HG03135 (cell line): ENCODE data around the gene SZT2.
"Not testable (repeated sequence)": the region's sequence is repeated elsewhere in the genome, so short reads cannot be mapped to it uniquely, and the experiment has no call there.

Experiments used
- ATAC-seq: cut with Tn5 transposase; IDR thresholded peaks from one replicate; pipeline ENCODE4 v1.9.1; 2021; ENCODE audit warnings: mild to moderate bottlenecking, moderate library complexity; ENCODE audit not compliant: unreplicated experiment

The SZT2 gene

GRCh38 chr1:43481491-43481890 is 91.8 kb downstream of the SZT2 start:
- no peak for ATAC-seq

GRCh38 chr1:43482215-43482614 is 92.5 kb downstream of the SZT2 start:
- ATAC-seq = no peak

- ATAC-seq = no peak
These were observed 94.7 kb downstream of the SZT2 start for GRCh38 chr1:43484367-43484766.

- no peak for ATAC-seq
These were observed 98.5 kb downstream of the SZT2 start for GRCh38 chr1:43488165-43488564.

- ATAC-seq = no peak
These were observed 101.4 kb downstream of the SZT2 start for GRCh38 chr1:43491061-43491460.

GRCh38 chr1:43492826-43493225 is 103.1 kb downstream of the SZT2 start:
- no peak for ATAC-seq

DNA sequence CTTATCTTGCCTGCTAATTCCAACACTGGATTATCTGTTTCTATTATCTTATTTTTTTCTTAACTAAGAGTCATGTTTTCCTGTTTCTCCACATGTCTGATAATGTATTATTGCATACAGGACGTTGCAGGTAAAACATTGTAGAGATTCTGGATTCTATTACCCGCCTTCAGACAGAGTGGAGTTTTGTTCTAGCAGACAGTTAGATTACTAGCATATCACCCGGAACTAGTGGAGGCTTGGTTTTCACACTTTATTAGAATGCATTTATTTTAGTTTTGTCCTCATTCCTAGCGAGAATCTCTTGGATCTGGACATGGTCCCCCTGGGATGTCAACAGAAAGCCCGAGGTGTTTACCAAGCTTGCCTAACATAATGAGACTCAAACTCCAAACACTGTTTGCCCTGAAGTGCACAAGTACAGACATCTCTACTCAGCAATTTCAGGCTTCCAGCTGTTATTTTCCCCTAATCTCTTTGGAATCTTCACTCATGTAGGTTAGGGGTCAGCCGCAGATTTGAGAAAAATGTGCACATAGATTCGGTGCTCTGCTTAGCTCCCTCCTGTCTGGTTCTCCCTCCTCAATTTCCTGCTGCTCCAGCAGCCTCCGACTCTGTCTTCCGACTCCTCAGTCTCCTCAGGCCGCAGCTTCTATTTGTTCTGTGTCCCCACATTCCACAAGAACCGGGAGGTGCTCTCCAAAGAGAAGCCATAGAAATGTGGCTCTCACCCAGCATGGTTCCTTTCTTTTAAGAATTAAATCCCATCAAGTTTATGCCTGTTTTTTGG is 104.2 kb downstream of the SZT2 start:
- no peak for ATAC-seq

- ATAC-seq = no peak
These were observed 105.5 kb downstream of the SZT2 start for GRCh38 chr1:43495204-43495603.

DNA sequence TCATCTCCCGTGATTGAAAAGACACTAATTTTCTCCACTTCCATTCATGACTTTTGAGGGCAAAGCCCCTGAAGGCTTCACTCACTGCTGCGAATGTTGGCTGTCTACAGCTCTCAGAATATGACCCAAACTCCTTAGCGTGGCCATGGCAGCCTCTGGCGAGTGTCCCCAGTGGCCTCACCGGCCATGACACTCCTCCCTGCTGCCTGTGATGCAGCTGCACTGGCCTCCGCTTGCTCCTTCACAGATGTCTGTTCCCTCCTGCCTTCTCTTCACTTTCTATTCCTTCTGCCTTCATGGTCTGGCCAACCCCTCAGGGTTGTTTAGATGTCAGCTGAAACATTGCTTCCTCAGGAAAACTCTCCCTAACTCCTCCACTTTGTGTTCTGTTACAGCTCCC is 110.2 kb downstream of the SZT2 start:
- no peak for ATAC-seq

DNA sequence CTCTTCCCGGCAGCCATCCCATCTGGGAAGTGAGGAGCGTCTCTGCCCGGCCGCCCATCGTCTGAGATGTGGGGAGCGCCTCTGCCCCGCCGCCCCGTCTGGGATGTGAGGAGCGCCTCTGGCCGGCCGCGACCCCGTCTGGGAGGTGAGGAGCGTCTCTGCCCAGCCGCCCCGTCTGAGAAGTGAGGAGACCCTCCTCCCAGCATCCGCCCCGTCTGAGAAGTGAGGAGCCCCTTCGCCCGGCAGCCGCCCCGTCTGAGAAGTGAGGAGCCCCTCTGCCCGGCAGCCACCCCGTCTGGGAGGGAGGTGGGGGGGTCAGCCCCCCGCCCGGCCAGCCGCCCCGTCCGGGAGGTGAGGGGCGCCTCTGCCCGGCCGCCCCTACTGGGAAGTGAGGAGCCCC is 112.1 kb downstream of the SZT2 start:
- ATAC-seq = not testable (repeated sequence)

- ATAC-seq = no peak
These were observed 113.8 kb downstream of the SZT2 start for GRCh38 chr1:43503534-43503933.
